NCI-H2081 treated with DMSO at 0.1 percent for 48 hours (cell line): Measurements from ENCODE around the gene EPB41L4A.
A peak's percentile ranks its signal among the peaks of the same experiment; 100 is the strongest.

Source experiments
- DNase-seq: peaks from one replicate; lab custom pipeline; 2025; lab: John Stamatoyannopoulos, UW

Gene EPB41L4A

DNA sequence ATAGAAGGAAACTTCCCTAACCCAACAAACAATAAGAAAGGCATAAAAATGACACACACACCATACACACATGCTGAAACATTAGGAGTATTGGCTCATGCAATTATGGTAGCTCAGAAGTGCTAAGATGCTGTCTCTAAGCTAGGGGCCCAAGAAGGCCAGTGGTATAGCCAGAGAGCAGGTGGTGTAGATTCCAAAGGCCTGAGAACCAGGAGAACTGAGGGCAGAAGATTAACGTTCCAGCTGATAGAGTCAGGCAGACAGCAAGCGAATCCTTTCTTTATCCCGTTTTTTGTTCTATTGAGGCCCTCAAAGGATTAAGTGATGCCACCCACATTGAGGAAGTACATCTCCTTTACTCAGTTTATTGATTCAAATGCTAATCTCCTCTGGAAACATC is 262.9 kb downstream of the EPB41L4A start:
- no peak for DNase-seq

DNA sequence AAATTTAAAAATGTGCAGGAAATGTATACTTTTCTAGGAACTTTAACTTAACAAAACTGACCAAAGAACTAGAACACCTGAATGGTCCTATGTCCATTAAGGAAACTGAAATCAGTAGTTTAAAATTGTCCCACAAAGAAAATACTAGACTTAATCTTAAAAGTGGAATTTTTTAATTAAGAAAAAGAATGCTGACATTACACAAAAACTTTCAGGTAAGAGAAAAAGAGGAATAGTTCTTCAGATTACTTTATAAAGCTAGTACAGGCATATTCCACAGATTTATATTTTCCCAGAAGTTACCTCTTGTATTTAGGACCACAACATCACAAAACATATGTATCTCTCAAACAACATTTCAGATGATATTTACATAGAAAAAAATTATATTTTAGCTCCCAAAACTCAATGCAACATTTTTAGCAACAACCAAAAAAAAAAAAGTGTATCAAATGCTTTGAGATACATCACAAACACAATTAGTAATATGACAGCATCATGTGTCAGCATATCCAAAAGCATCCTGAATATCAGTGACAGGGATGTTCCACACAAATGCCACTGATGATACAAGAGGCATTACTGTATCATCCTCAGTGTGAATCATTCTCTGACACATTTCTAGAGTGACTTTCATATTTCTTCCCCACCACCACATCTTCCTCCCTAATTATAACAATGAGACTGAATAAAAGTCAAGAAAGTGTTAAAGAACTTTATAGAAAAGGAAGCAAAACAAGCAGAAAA is 264.0 kb downstream of the EPB41L4A start:
- no peak for DNase-seq

DNA sequence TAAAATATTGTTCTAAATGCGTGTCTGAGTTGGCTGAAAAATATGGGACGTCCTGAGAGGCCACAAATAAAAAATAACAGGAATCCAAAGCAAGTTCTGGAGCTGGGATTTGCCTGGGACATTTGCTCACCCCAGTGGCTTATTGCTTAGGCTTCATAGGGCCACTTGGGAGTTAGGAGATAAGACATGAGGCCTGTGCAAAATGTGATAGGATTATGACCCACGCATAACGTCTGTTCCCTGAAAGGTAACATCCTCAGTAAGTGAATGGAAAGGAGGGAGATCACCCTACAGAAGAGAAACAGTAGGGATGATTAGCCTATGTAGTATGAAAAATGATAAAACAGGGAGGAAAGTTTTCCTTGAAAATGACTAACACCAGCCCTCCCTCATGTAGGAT is 269.4 kb downstream of the EPB41L4A start:
- DNase-seq, result no peak

DNA sequence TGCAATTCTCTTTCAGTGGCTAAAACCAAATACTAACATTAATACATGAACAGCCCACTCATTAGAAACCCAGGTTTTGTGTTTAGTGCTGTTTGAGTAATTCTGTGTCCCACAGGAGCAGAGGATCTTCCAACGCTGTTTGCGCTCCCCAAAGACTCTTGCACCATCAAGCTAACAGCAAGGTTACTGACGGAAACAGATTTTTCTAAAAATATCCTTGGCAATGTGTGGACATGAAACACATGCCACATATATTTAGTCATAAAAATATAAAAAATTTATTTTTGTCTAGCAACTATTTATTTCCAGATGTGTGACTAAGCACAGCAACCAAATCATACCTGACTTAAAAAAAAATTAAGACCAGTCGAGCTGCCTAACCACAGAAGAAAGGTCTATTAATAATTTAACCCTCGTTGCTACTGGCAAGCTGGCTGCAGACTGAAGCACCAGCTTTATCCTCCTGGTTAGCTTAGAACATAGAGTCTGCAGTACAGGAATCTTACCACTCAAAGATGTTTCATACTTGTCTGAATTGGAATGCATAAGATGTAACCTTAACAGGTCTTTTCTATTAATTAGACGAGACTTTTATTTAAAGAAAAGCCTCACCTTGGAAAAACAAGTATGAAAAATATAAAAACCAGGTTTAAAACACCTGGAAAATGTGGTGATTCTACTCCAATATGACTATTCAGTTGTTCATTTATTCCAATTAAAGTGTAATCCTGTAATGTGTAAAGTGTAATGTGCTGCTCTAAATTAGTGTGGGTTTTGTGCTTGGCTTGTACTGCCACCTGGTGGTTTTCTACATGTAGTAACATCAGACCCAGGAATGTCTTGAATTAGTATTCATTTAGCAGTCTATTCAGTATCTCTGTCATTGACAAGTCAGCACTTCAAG is 272.5 kb downstream of the EPB41L4A start:
- peak; percentile 13 for DNase-seq

DNA sequence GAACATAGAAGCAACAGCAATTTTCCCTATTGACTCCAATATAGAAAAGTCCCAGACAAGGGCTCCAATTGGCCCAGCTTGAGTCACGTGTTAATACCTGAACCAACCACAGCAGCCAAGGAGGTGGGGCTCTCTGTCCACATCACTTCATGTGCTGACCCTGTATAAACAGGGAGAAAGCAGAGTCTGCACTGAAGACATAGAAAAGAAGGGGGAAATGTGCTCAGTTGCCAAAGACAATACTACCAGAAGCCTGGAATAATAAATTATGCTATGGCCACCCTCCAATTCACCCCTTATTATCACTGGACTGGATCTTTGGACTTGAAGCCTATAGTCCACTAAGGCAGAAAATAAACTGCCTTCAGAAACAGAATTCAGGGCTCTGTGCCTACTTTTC is 275.4 kb downstream of the EPB41L4A start:
- DNase-seq, result no peak

DNA sequence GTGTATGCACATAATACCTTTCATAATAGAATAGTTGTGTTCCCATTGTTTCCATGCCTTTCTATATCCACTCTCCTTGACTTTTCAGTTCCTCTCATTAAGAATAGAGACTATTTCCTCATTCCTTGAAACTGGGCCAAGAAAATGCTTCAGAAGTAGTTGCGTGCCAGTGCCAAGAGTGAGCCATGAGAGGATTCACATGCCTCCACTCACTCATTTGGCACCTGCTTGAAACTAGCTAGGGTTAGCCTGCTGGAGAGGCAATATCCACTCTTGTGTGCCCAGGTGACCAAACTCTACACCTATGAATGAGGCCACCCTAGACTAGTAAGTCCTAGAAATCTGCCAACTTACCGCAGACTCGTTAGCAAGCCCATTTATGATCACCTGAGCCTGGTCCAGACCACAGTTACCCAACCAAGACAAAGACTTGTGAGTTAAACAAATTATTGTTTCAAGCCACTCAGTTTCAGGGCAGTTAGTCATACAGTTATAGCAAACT is 276.3 kb downstream of the EPB41L4A start:
- DNase-seq, result no peak

DNA sequence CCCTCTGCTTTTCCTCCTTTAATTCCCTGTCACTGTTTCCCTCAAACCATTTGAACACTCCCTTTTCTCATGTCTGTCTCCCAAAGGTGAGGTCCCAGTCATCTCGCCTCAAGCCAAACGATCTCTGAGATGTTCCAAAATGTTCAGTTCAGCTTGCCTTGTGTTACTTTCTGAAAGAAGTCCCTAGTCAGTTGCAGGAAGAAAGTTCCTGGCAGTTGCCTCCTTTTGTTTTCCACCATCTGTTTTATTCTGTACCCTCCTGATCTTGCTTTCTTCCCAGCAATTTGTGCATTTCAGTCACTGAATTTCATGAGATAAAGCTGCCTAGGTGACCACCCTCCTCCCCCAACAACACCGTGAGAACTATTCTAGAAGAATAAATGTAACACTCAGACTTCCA is 277.5 kb downstream of the EPB41L4A start:
- no peak for DNase-seq

DNA sequence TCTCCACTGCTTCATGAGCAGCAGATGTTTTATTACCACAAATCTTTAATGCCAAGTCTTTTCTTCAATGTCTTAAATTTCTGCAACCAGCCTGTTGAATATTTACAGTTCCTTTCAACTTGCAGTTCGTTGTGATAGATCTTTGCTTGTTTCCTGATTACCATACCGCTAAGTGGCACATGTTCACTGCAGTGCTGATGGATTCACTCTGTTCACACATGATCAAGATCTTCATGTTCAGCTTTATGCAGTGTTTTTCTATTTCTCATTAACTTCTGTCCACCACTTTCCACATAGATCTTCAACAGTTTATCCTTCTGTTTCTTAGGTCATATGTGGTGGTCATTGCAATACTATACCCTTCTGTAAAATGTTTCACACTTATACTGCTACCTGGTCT is 280.6 kb downstream of the EPB41L4A start:
- DNase-seq, result no peak

DNA sequence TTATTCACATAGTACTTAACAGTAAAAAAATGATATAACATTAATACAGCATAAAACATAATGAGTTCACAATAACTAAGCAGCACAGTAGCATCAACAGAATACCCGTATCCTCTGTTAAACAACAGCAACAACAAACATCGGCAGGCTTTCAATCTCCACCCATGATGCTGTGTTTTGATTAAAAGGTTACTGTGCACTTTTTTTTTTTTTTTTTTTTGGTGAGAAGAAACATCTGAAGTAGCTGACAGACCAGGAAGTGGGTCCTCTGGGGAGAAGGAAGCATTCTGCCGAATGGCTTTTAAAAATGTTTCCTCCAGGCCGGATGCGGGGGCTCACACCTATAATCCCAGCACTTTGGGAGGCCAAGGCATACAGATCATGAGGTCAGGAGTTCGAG is 282.3 kb downstream of the EPB41L4A start:
- DNase-seq, result no peak

DNA sequence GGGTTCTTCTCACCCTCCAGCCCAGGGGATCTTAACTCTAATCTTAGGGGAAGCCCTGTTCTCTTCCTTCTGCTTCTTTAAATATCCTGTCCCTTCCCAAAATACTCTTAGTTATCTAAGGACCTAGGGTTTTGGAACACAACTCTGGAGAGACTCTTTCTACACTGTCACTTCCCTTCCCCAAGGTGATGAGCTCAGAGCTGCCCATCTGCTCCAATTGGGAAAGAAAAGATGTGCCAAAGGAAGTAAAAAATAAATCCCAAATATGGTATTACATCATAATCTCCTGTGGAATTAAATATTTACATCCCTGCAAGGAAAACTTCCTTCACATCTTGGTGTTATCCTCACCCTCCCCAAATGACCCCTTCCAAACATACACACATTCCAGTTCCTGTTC is 291.2 kb downstream of the EPB41L4A start:
- DNase-seq, result no peak

DNA sequence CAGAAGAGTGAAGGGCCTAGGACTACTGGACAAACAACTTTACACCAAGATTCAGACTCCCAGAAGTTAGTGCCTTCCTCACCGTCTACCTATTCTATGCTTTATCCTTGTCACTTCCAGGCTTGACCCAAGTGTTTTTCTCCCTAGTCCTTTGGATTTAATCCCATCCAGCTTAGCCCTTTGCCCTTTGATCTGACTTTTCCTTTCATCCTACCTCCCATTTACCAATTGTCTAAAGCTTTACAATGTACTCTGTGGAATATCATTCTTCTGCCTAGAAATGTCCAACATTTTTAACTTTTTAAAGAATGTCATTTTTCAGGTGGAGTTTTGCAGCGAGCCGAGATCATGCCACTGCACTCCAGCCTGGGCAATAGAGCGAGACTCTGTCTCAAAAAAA is 292.1 kb downstream of the EPB41L4A start:
- DNase-seq, result no peak

DNA sequence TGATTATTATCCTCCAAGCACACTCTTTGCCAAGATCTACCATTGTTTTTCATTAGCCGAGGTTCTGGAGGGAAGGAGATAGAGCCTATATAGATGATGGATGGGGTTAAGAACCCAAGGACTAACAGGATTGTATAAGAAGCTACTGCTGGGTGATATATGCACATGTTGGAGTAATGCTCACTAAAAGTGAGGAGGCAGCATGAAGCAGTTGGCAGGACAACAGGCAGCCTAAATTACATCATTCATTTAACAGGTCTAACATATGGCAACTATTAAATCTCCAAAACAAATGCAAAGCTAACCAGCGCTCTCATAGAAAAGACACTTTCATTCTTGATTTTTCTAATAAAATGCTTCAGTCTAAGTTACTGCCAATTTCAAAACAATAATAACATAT is 293.2 kb downstream of the EPB41L4A start:
- DNase-seq, result no peak

DNA sequence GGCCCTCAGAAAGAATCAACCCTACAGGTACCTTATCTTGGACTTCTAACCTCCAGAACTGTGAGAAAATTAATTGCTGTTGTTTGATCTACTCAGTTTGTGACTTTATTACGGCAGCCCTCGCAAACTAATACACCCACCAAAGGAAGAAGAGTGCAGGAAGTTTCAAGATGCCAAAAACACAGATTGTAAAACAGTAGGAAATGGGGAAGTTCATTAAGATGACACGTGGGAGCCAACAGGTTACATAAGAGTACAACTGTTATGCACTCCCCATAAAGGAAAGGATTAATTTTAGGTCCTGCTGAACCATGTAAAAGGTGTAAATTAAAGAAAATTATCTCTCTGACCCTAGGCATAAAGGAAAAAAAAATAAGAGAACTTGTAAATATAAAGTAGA is 294.3 kb downstream of the EPB41L4A start:
- DNase-seq, result no peak

DNA sequence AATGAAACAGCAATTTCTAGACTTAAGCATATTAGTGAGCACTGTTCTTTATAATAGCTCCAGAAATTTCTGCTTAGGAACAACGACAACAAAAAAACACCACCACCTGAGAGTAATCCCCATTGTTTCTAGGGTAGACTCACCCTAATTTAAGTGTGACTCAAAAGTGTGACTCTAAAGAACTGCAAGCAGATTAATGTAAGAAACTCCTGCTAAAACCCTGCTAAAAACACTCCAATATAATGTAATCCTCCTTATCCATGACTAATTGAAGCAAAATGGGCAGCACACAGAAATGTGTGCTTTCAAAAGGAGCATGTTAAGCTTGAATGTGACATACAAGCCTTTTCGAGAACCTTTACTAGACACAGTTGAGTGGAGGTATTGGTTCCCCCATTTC is 296.0 kb downstream of the EPB41L4A start:
- DNase-seq, result no peak

DNA sequence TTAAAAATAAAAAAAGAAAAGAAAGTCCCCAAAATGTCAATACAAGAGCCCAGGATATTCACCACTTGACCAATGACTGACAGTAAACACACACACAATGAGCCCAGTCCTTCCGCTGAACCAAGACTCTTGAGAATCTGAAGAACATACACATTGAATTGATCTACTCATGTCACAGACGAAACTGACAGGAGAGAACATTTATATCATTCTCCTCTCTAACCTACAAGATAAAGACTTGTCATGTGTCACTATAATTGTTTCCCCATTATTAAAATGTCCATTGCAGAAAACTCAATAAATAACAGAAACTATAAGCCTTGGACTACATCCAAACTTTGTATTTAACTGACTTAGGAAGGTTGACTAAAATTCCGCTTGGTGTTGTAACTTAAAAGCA is 296.7 kb downstream of the EPB41L4A start:
- no peak for DNase-seq

DNA sequence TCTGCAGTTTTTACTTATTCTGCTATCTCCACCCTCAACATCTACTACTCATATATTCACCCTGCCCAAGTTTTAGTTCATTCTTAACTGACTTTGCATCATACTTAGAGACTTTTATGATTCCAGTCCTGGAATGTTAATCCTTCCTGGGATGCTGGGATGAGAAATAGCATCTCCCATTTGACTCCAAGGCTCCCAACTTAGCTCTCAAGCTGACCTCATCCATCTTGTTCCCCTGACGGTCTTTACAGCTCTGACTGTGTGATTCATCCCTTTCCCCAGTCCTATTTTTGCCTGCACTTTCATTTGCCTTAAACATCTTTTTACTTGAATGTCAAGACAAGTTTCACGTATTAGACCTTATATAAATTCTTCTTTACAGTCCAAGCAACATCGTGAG is 297.8 kb downstream of the EPB41L4A start:
- DNase-seq, result no peak

DNA sequence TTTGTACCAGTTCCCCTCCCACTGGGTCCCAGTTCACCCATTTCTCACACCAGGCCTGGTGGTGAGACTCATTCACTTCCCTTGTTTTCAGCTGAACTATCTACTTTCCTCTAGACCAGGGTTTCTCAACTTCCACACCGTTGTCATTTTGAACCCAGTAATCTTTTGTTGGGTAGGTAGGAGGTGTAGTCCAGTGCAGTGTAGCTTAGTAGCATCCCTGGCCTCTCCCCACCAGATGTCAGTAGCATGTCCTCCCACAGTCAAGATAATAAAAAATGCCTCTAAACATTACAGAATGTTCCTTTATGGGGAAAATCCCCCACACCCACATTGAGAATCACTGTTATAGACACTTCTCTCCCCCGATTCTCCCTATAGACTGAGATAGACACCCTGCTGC is 299.1 kb downstream of the EPB41L4A start:
- no peak for DNase-seq

DNA sequence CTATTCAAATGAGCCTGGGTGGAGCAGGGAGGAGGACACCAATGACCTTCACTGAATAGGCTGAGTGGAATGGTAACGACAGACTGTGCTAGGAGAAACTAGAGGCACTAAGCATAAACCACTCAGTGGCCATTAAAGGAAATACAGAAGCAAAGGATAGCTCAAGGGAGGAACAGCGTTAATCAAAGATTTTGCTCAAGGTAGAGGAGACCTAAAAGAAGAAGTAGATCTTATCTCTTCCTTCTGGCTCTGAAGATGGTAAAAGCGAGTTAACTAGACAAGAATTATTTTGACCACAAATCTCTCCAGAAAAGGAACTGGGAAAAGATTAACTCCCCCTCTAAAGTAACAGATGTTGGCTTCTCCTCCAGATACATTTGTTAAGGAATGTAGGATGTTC is 299.6 kb downstream of the EPB41L4A start:
- DNase-seq, result no peak

DNA sequence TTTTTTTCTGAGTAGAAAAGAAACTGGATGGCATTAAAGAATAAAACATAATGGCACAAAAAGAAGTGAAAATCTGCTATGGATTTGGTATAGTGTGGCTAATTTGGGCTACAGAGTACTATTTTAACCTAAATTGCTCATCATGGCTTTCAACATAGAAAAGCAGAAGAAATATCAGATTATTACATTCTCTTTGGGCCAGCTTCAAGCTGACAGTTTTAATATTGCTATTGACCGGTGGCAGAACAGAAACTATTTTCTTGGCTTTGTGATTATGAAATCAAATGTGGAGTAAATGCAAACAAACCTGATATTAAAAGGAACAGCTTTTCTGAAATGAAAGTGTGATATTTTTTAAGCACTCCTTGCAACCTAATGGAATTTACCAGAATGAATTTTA is 301.5 kb downstream of the EPB41L4A start:
- DNase-seq, result no peak

DNA sequence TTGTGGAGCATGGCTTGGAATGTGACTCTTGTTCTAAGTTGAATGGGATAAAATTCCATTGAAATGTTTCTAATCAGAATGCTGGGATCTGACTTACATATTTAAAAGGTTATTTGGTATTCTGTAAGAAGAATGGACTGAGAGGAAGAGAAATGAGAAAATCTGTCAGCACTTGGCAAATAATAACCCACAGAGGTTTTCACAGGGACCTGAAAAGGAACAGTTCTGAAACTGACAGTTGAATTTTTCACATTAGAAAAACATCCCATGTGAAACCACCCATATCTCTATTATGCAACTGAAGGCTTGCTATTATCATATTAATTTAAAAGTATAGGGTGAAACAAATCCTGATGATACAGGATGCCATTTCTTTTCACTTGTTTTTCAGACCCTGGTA is 302.7 kb downstream of the EPB41L4A start:
- no peak for DNase-seq

DNA sequence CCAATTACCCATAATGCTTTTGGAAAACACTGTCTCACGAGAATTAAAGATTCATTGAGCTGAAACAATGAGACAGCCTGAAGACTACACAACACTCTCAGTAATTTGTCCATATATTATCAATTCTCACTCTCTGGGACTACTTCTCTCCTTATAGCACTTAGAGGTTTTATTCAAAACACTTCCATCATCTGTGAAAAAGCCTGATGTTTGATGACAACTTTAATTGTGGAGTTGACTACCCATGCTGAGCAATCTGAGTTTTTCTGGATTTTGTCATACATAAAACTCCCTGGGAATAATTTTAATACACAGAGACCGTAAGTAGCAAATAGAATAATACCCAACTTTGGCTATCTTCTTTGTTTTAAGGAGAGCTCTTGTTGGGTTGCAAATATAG is 305.5 kb downstream of the EPB41L4A start:
- no peak for DNase-seq
